HG03039 (cell line): Measurements from ENCODE around the gene C9orf78.

Experiments
- ATAC-seq: cut with Tn5 transposase; IDR thresholded peaks from one replicate; pipeline ENCODE4 v1.9.1; 2021; ENCODE audit warnings: mild to moderate bottlenecking, moderate library complexity; ENCODE audit not compliant: unreplicated experiment

C9orf78 gene

DNA sequence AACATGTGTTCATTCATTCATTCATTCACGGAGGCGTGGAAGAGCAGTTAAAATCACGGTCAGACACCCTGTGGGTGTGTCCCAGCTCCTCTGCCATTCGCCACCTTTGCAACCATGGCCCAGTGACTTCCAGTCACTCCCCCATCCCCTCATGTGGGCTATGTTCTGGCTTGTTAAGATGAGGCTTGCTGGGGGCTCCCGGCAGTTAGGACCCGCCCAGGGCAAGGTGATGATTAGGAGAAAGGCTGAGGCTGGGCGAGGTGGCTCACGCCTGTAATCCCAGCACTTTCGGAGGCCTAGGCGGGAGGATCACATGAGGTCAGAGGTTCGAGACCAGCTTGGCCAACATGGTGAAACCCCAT, 57.3 kb downstream of the C9orf78 start:
- ATAC-seq: no peak
